ENCODE results near the gene EHD3.
A peak's percentile ranks its signal among the peaks of the same experiment; 100 is the strongest.

The EHD3 gene

DNA sequence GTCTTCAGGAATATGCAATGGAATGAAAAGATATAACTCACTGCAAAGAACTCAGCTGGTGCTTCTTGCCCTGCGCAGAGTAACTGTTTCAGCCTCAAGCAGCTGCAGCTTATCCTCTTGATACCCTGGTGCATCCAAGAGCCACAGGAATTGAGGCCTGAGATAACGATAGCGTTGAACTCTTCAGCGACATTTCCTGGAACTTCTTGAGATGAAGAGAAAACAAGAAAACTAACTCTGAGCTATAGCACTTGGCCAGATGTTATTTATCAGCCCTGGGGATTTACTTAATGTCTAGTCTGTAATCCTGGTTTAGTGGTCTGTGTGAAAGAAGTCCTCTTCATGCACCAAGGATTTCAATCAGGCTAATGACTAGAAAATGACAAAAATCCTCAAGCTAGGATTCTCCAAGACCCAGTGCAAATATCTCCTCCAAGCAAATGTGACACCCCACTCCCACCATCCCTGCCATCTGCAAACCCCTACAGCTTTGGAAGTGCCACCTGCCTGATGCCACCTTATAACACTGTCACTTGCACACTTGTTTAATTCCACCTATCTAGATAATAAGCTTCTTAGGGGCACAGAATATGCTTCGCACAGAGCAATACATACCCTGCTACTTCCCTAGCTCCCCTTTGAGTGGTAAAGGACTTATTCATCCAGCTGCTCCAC lies 40.6 kb downstream of the EHD3 start:
- Histone ChIP-seq H3K79me1 (replicated peaks; ENCODE audit: low read length, poor library complexity, severe bottlenecking) (no peaks in the 10 kb centered on the region), H3K4me2 (ENCODE audit: low read length, poor library complexity, severe bottlenecking) (no peak overlapping the region), H3K36me3 (ENCODE audit: control insufficient read depth in 1 of 2, insufficient read depth in 2 of 2, low read depth in 1 of 2, low read length in 2 of 2) (no peaks in the 10 kb centered on the region), H3K18ac (ENCODE audit: low read depth in 1 of 2, low read length in 2 of 2) (peak overlapping the region in 1 of 2 experiments; percentile 50), H3K14ac (ENCODE audit: low read length in 2 of 2) (peak overlapping the region in 1 of 2 experiments; percentile 88), H3K4me3 (ENCODE audit: insufficient read depth in 1 of 2, low read depth in 1 of 2, low read length in 2 of 2) (no peak overlapping the region), H2AK5ac (ENCODE audit: low read length, severe bottlenecking) (no peak overlapping the region), H3K27me3 (ENCODE audit: control insufficient read depth in 1 of 2, insufficient read depth in 1 of 2, low read length in 2 of 2) (peaks cover 0 to 13% of the 10 kb centered on the region in 2 experiments), H4K91ac (ENCODE audit: low read length) (peak overlapping the region; percentile 73), H2BK5ac (ENCODE audit: low read depth, low read length, poor library complexity, severe bottlenecking) (no peak overlapping the region), H3K4me1 (ENCODE audit: control insufficient read depth, insufficient read depth, low read depth, low read length) (peaks cover 8% of the 10 kb centered on the region), H3K4ac (ENCODE audit: low read depth in 1 of 2, low read length in 2 of 2) (peak overlapping the region; percentile 60 to 67), H3K23ac (ENCODE audit: low read length in 2 of 2) (no peak overlapping the region), H3K9me3 (ENCODE audit: control insufficient read depth, low read length) (no peaks in the 10 kb centered on the region), H4K8ac (ENCODE audit: low read length) (peak overlapping the region; percentile 45), H2BK15ac (ENCODE audit: low read depth, poor library complexity, severe bottlenecking) (no peak overlapping the region), H2BK12ac (ENCODE audit: low read length in 2 of 2) (peak overlapping the region; percentile 3 to 98), H3K27ac (ENCODE audit: low read length, poor library complexity, severe bottlenecking) (no peak overlapping the region), H3K9ac (ENCODE audit: low read length) (no peak overlapping the region), H2AFZ (ENCODE audit: low read depth, low read length) (no peak overlapping the region), H2BK120ac (ENCODE audit: low read depth, low read length) (no peak overlapping the region)
- peak; percentile 83 for DNase-seq
- WGBS, result 49% methylated on average over 5 of the region's 5 CpGs

DNA sequence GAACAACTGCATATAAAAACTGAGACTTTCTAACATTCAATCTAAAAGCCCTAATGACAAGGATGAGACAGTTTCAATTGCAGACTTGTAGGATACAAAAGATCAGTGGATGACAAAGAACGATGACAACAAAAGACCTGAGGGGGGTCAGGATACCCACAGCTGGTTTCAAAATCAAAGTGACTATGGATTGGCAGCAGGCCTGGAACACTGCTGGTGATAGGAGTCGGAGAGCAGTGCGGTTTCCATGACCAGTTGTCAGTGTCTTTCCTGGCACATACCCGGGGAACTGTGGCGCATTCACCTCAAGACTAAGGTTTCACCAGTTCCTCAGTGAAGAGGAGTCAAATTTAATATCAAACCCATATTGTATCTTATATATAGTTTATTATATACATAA lies 42.0 kb downstream of the EHD3 start:
- Histone ChIP-seq H3K4me2 (ENCODE audit: low read length, poor library complexity, severe bottlenecking) (no peak overlapping the region), H2BK120ac (ENCODE audit: low read depth, low read length) (no peak overlapping the region), H3K14ac (ENCODE audit: low read length in 2 of 2) (no peak overlapping the region), H2BK12ac (ENCODE audit: low read length in 2 of 2) (peak overlapping the region in 1 of 2 experiments; percentile 30), H3K4ac (ENCODE audit: low read depth in 1 of 2, low read length in 2 of 2) (no peak overlapping the region), H3K4me3 (ENCODE audit: insufficient read depth in 1 of 2, low read depth in 1 of 2, low read length in 2 of 2) (no peak overlapping the region), H3K27ac (ENCODE audit: low read length, poor library complexity, severe bottlenecking) (no peak overlapping the region), H3K9me3 (ENCODE audit: control insufficient read depth, low read length) (no peaks in the 10 kb centered on the region), H3K79me1 (replicated peaks; ENCODE audit: low read length, poor library complexity, severe bottlenecking) (no peaks in the 10 kb centered on the region), H2BK5ac (ENCODE audit: low read depth, low read length, poor library complexity, severe bottlenecking) (no peak overlapping the region), H3K9ac (ENCODE audit: low read length) (no peak overlapping the region), H3K36me3 (ENCODE audit: control insufficient read depth in 1 of 2, insufficient read depth in 2 of 2, low read depth in 1 of 2, low read length in 2 of 2) (no peaks in the 10 kb centered on the region), H3K18ac (ENCODE audit: low read depth in 1 of 2, low read length in 2 of 2) (no peak overlapping the region), H4K8ac (ENCODE audit: low read length) (no peak overlapping the region), H3K4me1 (ENCODE audit: control insufficient read depth, insufficient read depth, low read depth, low read length) (peaks cover 4% of the 10 kb centered on the region), H2AK5ac (ENCODE audit: low read length, severe bottlenecking) (no peak overlapping the region), H3K23ac (ENCODE audit: low read length in 2 of 2) (no peak overlapping the region), H3K27me3 (ENCODE audit: control insufficient read depth in 1 of 2, insufficient read depth in 1 of 2, low read length in 2 of 2) (peaks cover 0 to 13% of the 10 kb centered on the region in 2 experiments), H4K91ac (ENCODE audit: low read length) (no peak overlapping the region), H2BK15ac (ENCODE audit: low read depth, poor library complexity, severe bottlenecking) (no peak overlapping the region), H2AFZ (ENCODE audit: low read depth, low read length) (no peak overlapping the region)
- WGBS, result 100% methylated on average over 3 of the region's 5 CpGs
- no peak for DNase-seq

DNA sequence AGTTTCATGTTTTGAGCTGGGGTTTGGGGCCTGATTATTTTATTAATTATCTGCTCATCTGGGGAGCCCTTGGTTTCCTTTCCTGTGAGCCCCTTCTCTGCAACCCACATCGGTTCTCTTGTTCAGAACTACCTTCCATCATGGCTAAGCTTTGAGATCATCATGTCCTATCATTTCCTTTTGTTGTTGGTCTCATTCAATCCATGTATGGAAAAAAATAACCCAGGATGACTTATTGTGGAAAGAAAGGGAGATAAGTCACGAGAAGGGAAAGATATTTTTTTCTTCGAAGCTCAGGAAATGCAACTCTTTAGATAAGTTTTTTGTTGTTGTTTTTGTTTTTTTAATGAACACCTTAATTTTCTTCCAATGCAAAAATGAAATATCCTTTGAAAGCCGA lies 43.7 kb downstream of the EHD3 start:
- Histone ChIP-seq H3K18ac (ENCODE audit: low read depth in 1 of 2, low read length in 2 of 2) (no peak overlapping the region), H3K36me3 (ENCODE audit: control insufficient read depth in 1 of 2, insufficient read depth in 2 of 2, low read depth in 1 of 2, low read length in 2 of 2) (no peaks in the 10 kb centered on the region), H3K79me1 (replicated peaks; ENCODE audit: low read length, poor library complexity, severe bottlenecking) (no peaks in the 10 kb centered on the region), H3K27me3 (ENCODE audit: control insufficient read depth in 1 of 2, insufficient read depth in 1 of 2, low read length in 2 of 2) (peaks cover 0 to 13% of the 10 kb centered on the region in 2 experiments), H3K23ac (ENCODE audit: low read length in 2 of 2) (no peak overlapping the region), H2BK12ac (ENCODE audit: low read length in 2 of 2) (no peak overlapping the region), H2AK5ac (ENCODE audit: low read length, severe bottlenecking) (no peak overlapping the region), H2BK5ac (ENCODE audit: low read depth, low read length, poor library complexity, severe bottlenecking) (no peak overlapping the region), H2BK120ac (ENCODE audit: low read depth, low read length) (no peak overlapping the region), H3K14ac (ENCODE audit: low read length in 2 of 2) (no peak overlapping the region), H3K4me3 (ENCODE audit: insufficient read depth in 1 of 2, low read depth in 1 of 2, low read length in 2 of 2) (no peak overlapping the region), H4K91ac (ENCODE audit: low read length) (no peak overlapping the region), H3K4me1 (ENCODE audit: control insufficient read depth, insufficient read depth, low read depth, low read length) (peaks cover 1% of the 10 kb centered on the region), H3K4me2 (ENCODE audit: low read length, poor library complexity, severe bottlenecking) (no peak overlapping the region), H2BK15ac (ENCODE audit: low read depth, poor library complexity, severe bottlenecking) (no peak overlapping the region), H3K4ac (ENCODE audit: low read depth in 1 of 2, low read length in 2 of 2) (no peak overlapping the region), H2AFZ (ENCODE audit: low read depth, low read length) (no peak overlapping the region), H4K8ac (ENCODE audit: low read length) (no peak overlapping the region), H3K9ac (ENCODE audit: low read length) (no peak overlapping the region), H3K9me3 (ENCODE audit: control insufficient read depth, low read length) (no peaks in the 10 kb centered on the region), H3K27ac (ENCODE audit: low read length, poor library complexity, severe bottlenecking) (no peak overlapping the region)
- no peak for DNase-seq
- 100% methylated on average over 3 of the region's 4 CpGs for WGBS

DNA sequence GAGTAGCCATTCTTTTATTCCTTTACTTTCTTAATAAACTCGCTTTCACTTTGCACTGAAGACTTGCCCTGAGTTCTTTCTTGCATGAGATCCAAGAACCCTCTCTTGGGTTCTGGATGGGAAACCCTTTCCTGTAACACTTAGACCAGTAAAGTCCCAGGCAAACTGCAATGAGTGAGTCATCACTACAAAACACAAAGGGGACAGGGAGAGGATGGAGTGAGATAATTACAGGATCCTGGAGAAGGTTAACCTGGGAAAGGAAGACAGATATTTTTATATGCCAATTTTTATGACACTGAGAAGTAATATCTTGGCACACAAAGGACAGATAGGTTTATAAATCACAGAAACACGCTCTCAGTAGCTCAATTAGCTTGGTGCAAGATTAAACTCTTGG lies 48.7 kb downstream of the EHD3 start:
- DNase-seq, result peak; percentile 40
- Histone ChIP-seq H3K27ac (ENCODE audit: low read length, poor library complexity, severe bottlenecking) (no peak overlapping the region), H2AFZ (ENCODE audit: low read depth, low read length) (no peak overlapping the region), H4K8ac (ENCODE audit: low read length) (no peak overlapping the region), H3K23ac (ENCODE audit: low read length in 2 of 2) (no peak overlapping the region), H3K9me3 (ENCODE audit: control insufficient read depth, low read length) (no peaks in the 10 kb centered on the region), H2BK5ac (ENCODE audit: low read depth, low read length, poor library complexity, severe bottlenecking) (no peak overlapping the region), H3K9ac (ENCODE audit: low read length) (no peak overlapping the region), H3K36me3 (ENCODE audit: control insufficient read depth in 1 of 2, insufficient read depth in 2 of 2, low read depth in 1 of 2, low read length in 2 of 2) (no peaks in the 10 kb centered on the region), H2BK15ac (ENCODE audit: low read depth, poor library complexity, severe bottlenecking) (no peak overlapping the region), H3K79me1 (replicated peaks; ENCODE audit: low read length, poor library complexity, severe bottlenecking) (no peaks in the 10 kb centered on the region), H3K14ac (ENCODE audit: low read length in 2 of 2) (no peak overlapping the region), H2BK120ac (ENCODE audit: low read depth, low read length) (no peak overlapping the region), H2BK12ac (ENCODE audit: low read length in 2 of 2) (no peak overlapping the region), H3K27me3 (ENCODE audit: control insufficient read depth in 1 of 2, insufficient read depth in 1 of 2, low read length in 2 of 2) (no peaks in the 10 kb centered on the region), H3K4me3 (ENCODE audit: insufficient read depth in 1 of 2, low read depth in 1 of 2, low read length in 2 of 2) (no peak overlapping the region), H3K4me2 (ENCODE audit: low read length, poor library complexity, severe bottlenecking) (no peak overlapping the region), H4K91ac (ENCODE audit: low read length) (no peak overlapping the region), H2AK5ac (ENCODE audit: low read length, severe bottlenecking) (no peak overlapping the region), H3K4me1 (ENCODE audit: control insufficient read depth, insufficient read depth, low read depth, low read length) (peaks cover 4% of the 10 kb centered on the region), H3K18ac (ENCODE audit: low read depth in 1 of 2, low read length in 2 of 2) (no peak overlapping the region), H3K4ac (ENCODE audit: low read depth in 1 of 2, low read length in 2 of 2) (no peak overlapping the region)
- WGBS, result 88% methylated on average over 2 of the region's 2 CpGs
